H1 (cell line): ENCODE results near the gene VAV2. TPM values are rescaled to one million over a fixed set of nuclear protein-coding genes. Genes with fewer than 3 reads are reported as not detected.

Experiments
- CBX8 ChIP-seq: fragments of 300-800, 300-1000 bp; sonication (generic); IDR thresholded peaks from 2 replicates; pipeline ENCODE4 v1.7.1; 2016; ENCODE audit warnings: low read depth, low read length, borderline replicate concordance
- CREB1 ChIP-seq: IDR thresholded peaks from 2 replicates; pipeline ENCODE4 v1.6.1; 2012; ENCODE audit warnings: inconsistent platforms
- GABPA ChIP-seq: IDR thresholded peaks from 2 replicates; pipeline ENCODE4 v1.6.1; 2011; ENCODE audit warnings: mild to moderate bottlenecking, low read length, moderate library complexity, borderline replicate concordance; ENCODE audit not compliant: insufficient read depth
- KDM4A ChIP-seq: IDR thresholded peaks from one replicate; pipeline ENCODE4 v1.7.1; 2012; ENCODE audit warnings: low read depth, mild to moderate bottlenecking, moderate library complexity, low read length, inconsistent platforms; ENCODE audit not compliant: severe bottlenecking
- NANOG ChIP-seq: IDR thresholded peaks from 2 replicates; pipeline ENCODE4 v1.6.1; 2011; ENCODE audit warnings: low read length, low read depth, mild to moderate bottlenecking, inconsistent platforms; ENCODE audit not compliant: insufficient read depth, poor library complexity, severe bottlenecking
- polyA plus RNA-seq, 7 experiments: library from polyadenylated mRNA; depleted of rRNA in 3 of 7; stranded (reverse) in 5 of 7; unstranded in 2 of 7; fragments of >200 nt in 5 of 7; fragments of 200-250 nt in 2 of 7; gene quantifications; 1 replicate in 5 of 7; 2 replicates in 1 of 7; 4 replicates in 1 of 7; pipeline versions ENCODE4 v1.2.1 to v1.2.3, GENCODE V29; 2011 to 2013; ENCODE audit warnings: missing spikeins in 2 of 7, mixed read lengths in 2 of 7
- total RNA-seq: library from RNA; stranded (reverse); fragmentation: NEBNext Ultra II Directional; extraction: Animal tissue kit (Norgen Biotek cat#: 25700); gene quantifications from 2 replicates; pipeline ENCODE4 v1.2.1, GENCODE V29; 2021
- TF ChIP-seq, protein P1 (sequence below): IDR thresholded peaks from 2 replicates; pipeline ENCODE4 v1.6.1; 2011; ENCODE audit warnings: low read length, improper control_type of control experiment

VAV2 gene
- total and polyA plus RNA-seq, 2 of the 8 experiments (the other 6 are each of a cell fraction or from before 2014, with no cell fraction given): 13.6 to 37.6 TPM

DNA sequence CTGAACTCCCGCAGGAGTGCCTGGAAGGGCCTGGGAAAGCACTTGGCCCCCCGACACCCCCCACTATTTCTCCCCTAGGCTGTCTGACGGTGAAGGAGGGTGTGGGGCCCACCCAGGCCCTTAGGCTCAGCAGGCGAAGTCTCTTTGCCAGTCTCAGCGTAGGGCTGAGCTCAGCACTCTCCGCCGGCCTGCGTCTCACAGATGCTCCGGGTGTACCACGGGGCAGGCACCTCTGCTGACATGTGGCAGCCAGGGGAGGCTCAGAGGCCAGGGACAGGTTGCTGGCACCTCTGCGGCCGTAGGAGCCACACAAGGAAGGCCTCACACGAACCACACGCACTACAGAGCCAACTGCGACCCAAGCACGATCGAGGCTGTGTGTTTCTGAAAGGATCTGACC is 114.2 kb downstream of the VAV2 start (continued):
- TF ChIP-seq NANOG (no peak), KDM4A (no peak), CBX8 (no peak), CREB1 (no peak), GABPA (no peak)
- TF ChIP-seq, protein P1, sequence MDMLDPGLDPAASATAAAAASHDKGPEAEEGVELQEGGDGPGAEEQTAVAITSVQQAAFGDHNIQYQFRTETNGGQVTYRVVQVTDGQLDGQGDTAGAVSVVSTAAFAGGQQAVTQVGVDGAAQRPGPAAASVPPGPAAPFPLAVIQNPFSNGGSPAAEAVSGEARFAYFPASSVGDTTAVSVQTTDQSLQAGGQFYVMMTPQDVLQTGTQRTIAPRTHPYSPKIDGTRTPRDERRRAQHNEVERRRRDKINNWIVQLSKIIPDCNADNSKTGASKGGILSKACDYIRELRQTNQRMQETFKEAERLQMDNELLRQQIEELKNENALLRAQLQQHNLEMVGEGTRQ: no peak
